ENCODE measurements around the gene ZC3H12C. TPM values are rescaled to one million over a fixed set of nuclear protein-coding genes. Genes with fewer than 3 reads are reported as not detected.

The ZC3H12C gene
- total and polyA plus RNA-seq, 2 of the 4 experiments (the other 2 are of a cell fraction): 4.2 to 15.8 TPM

- Histone ChIP-seq H2AK5ac (ENCODE audit: low read depth, low read length) (no peak overlapping the region; the same call in 1 of the 2 replicates), H3K18ac (ENCODE audit: low read depth, low read length) (no peak overlapping the region), H2BK120ac (ENCODE audit: low read depth, low read length) (no peak overlapping the region), H2BK5ac (ENCODE audit: low read depth, low read length, poor library complexity, severe bottlenecking) (no peak overlapping the region), H4K91ac (ENCODE audit: insufficient read depth, low read depth, low read length) (no peak overlapping the region), H2AK9ac (replicated peaks; ENCODE audit: low read depth, low read length, poor library complexity) (no peak overlapping the region), H2BK15ac (ENCODE audit: low read depth, low read length) (no peak overlapping the region), H3K27me3 (ENCODE audit: control insufficient read depth, insufficient read depth, low read length) (no peaks in the 10 kb centered on the region), H3K27ac (ENCODE audit: insufficient read depth, low read length) (no peak overlapping the region), H3K79me1 (ENCODE audit: low read depth in 1 of 2, low read length in 2 of 2) (no peaks in the 10 kb centered on the region), H2BK20ac (ENCODE audit: low read depth, low read length) (no peak overlapping the region), H3K36me3 (ENCODE audit: control insufficient read depth, insufficient read depth, low read length) (no peaks in the 10 kb centered on the region), H3K14ac (replicated peaks; ENCODE audit: low read depth, low read length) (no peak overlapping the region), H3K4me1 (ENCODE audit: control insufficient read depth, insufficient read depth, low read length) (peaks cover 5% of the 10 kb centered on the region), H3K4ac (ENCODE audit: low read depth, low read length) (no peak overlapping the region), H3K4me2 (ENCODE audit: low read depth, low read length) (no peak overlapping the region), H3K9me3 (ENCODE audit: control insufficient read depth, insufficient read depth, low read length) (no peaks in the 10 kb centered on the region), H4K20me1 (ENCODE audit: insufficient read depth, low read length) (no peaks in the 10 kb centered on the region), H3K23ac (ENCODE audit: low read depth, low read length) (no peak overlapping the region), H3K9ac (ENCODE audit: low read depth, low read length) (no peak overlapping the region), H3K4me3 (ENCODE audit: insufficient read depth, low read depth, low read length) (no peak overlapping the region), H4K5ac (ENCODE audit: low read depth, low read length) (no peak overlapping the region), H4K8ac (ENCODE audit: low read depth in 2 of 2, low read length in 2 of 2) (no peak overlapping the region), H3K9me1 (ENCODE audit: insufficient read depth, low read length) (peaks cover 4% of the 10 kb centered on the region; the same call in 1 of the 2 replicates), H3K56ac (ENCODE audit: extremely low read depth, insufficient read depth, low read length) (no peak overlapping the region), H2AFZ (replicated peaks; ENCODE audit: low read length, poor library complexity) (no peak overlapping the region)
- peak; percentile 68; the same call in 1 of the 2 replicates for TF ChIP-seq CEBPB (IDR thresholded peaks at IDR 0.05; ENCODE audit: low read depth, low read length)
- no peak for TF ChIP-seq MXI1 (IDR thresholded peaks at IDR 0.05; ENCODE audit: borderline replicate concordance, low read depth, low read length)
- no peak for TF ChIP-seq CTCF (conservative IDR thresholded peaks at IDR 0.05; ENCODE audit: low read depth, low read length)
- peak; percentile 53; the same call in 1 of the 2 replicates for TF ChIP-seq FOS (IDR thresholded peaks at IDR 0.05; ENCODE audit: low read depth, low read length)
- intact Hi-C loops (cut with micrococcal nuclease) (no loop called here), in situ Hi-C loops (cut with MboI; ENCODE audit: low sequenced_read_pairs) (loop anchor here (25.0 kb wide), 1 partner anchor 221 kb away; no protein-coding TSS in a partner anchor), dilution Hi-C loops (cut with HindIII; ENCODE audit: low sequenced_read_pairs, unreplicated experiment) (no loop called here)
- BruUV-seq (replicated peaks): no TSS peak
- CTCF ChIA-PET: interaction anchor here (0.6 kb wide), 1 partner anchor 538 kb away, joined by 3 read pairs; no protein-coding TSS in a partner anchor
- DNase-seq: peak; percentile 81
- 80% methylated on average over 2 of the region's 5 CpGs; no CpG with 5 or more reads in 1 of the 2 experiments for WGBS, 2 experiments (ENCODE audit: extremely low coverage in 2 of 2, insufficient read length in 1 of 2)
- POLR2A ChIA-PET (ENCODE audit: unreplicated experiment): no interaction called here
- peak; percentile 41; the same call in 1 of the 2 replicates for ATAC-seq (ENCODE audit: low read depth)
Observed at GRCh38 chr11:110182886-110183285, 89.7 kb downstream of the ZC3H12C start.

All from IMR-90 (cell line).